ENCODE data around the gene DPEP2NB. TPM values are rescaled to one million over a fixed set of nuclear protein-coding genes. Genes with fewer than 3 reads are reported as not detected.
A peak's percentile ranks its signal among the peaks of the same experiment; 100 is the strongest.

The DPEP2NB gene
- total and polyA plus RNA-seq, 3 donors from 2014 or later, result 2.4 to 4.1 (median 3.2) TPM

DNA sequence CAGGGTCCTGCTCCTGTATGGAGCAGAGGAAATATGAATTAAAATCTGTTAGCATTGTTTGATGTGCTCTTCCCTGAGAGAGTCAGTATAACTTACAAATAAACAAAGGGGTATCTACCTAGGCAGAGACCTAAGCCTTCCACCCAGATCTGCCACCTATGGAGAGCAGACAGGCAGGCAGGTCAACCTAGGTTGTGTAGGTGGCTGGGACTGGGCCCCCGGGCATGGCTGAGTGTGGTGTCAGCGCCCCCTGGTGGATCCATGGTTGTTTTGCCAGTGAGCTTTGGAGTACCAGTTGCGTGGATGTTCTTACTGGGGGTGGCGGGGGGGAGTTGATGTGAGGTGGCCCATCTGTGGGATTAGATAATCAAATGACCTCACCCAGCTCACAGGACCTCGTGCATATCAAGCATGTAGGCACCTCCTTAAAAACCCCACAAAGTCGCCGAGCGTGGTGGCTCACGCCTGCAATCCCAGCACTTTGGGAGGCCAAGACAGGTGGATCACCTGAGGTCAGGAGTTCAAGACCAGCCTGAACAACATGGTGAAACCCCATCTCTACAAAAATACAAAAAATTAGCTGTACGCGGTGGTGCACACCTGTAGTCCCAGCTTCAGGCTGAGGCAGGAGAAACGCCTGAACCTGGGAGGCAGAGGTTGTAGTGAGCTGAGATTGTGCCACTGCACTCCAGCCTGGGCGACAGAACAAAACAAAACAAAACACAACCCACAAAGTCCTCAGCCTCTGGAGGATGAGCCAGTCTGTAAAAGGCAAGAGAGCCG lies 25.0 kb upstream of the DPEP2NB start:
- Histone ChIP-seq H3K27me3 (no peaks in the 10 kb centered on the region), H3K27ac (no peak overlapping the region), H3K9me3 (no peaks in the 10 kb centered on the region), H3K4me3 (no peak overlapping the region), H3K36me3 (ENCODE audit: low read depth, missing control alignments) (no peaks in the 10 kb centered on the region), H3K4me1 (peaks cover 3% of the 10 kb centered on the region)
- TF ChIP-seq, protein P1, sequence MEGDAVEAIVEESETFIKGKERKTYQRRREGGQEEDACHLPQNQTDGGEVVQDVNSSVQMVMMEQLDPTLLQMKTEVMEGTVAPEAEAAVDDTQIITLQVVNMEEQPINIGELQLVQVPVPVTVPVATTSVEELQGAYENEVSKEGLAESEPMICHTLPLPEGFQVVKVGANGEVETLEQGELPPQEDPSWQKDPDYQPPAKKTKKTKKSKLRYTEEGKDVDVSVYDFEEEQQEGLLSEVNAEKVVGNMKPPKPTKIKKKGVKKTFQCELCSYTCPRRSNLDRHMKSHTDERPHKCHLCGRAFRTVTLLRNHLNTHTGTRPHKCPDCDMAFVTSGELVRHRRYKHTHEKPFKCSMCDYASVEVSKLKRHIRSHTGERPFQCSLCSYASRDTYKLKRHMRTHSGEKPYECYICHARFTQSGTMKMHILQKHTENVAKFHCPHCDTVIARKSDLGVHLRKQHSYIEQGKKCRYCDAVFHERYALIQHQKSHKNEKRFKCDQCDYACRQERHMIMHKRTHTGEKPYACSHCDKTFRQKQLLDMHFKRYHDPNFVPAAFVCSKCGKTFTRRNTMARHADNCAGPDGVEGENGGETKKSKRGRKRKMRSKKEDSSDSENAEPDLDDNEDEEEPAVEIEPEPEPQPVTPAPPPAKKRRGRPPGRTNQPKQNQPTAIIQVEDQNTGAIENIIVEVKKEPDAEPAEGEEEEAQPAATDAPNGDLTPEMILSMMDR (IDR thresholded peaks at IDR 0.05), result peak; percentile 83 to 90 (median 90)
- TF ChIP-seq POLR2A (IDR thresholded peaks at IDR 0.05), result no peak
- intact Hi-C loops (cut with DNase I; ENCODE audit: low total_unique reads), result loop anchor here (10.0 kb wide), 1 partner anchor 126 kb away; no protein-coding TSS in a partner anchor
- WGBS, 2 donors, result 74 to 93% methylated on average over 8 to 14 of the region's 14 CpGs
- DNase-seq, result peak; percentile 92

DNA sequence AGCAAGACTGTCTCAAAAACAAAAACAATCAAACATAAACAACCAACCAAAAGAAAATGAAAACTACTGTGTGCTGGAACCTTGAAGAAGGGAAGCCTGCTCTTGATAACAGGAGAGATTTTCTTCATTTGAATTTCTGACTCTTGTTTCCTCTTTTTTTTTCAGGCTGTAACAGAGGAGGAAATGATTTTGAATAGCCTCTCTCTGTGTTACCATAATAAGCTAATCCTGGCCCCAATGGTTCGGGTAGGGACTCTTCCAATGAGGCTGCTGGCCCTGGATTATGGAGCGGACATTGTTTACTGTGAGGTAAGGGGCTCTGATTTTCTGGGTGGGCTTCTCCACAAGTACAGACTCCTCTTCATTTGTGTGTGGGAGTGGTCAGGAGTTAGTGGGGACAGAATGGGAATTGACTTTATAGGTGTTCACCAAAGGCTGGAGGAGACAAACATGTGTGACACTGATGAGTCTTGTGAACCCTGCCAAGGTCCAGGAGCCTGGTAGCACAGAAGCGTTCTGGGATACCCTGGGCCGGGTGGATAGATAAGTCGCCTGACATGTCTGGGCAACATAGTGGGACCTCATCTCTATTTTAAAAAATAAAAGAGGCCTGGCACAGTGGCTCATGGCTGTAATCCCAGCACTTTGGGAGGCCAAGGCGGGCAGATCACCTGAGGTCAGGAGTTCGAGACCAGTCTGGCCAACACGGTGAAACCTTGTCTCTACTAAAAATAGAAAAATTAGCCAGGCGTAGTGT lies 22.3 kb upstream of the DPEP2NB start:
- DNase-seq, result no peak
- TF ChIP-seq POLR2A (IDR thresholded peaks at IDR 0.05), result no peak
- TF ChIP-seq, protein P1 (IDR thresholded peaks at IDR 0.05), result no peak
- no peak overlapping the region for H3K27ac ChIP-seq
- H3K4me3 ChIP-seq, result no peak overlapping the region
- H3K36me3 ChIP-seq (ENCODE audit: low read depth, missing control alignments), result no peaks in the 10 kb centered on the region
- H3K27me3 ChIP-seq, result no peaks in the 10 kb centered on the region
- H3K9me3 ChIP-seq, result no peaks in the 10 kb centered on the region
- intact Hi-C loops (cut with DNase I; ENCODE audit: low total_unique reads), result no loop called here
- H3K4me1 ChIP-seq, result peaks cover 3% of the 10 kb centered on the region
- WGBS, 2 donors, result 87 to 89% methylated on average over 9 of the region's 9 CpGs

GRCh38 chr16:68035227-68035626 lies 19.5 kb upstream of the DPEP2NB start:
- no peak for DNase-seq
- Histone ChIP-seq H3K9me3 (no peaks in the 10 kb centered on the region), H3K4me3 (no peak overlapping the region), H3K36me3 (ENCODE audit: low read depth, missing control alignments) (no peaks in the 10 kb centered on the region), H3K27ac (no peak overlapping the region), H3K4me1 (no peaks in the 10 kb centered on the region), H3K27me3 (no peaks in the 10 kb centered on the region)
- WGBS, 2 donors, result 76 to 92% methylated on average over 2 of the region's 2 CpGs
- intact Hi-C loops (cut with DNase I; ENCODE audit: low total_unique reads), result no loop called here
- TF ChIP-seq, protein P1 (IDR thresholded peaks at IDR 0.05), result no peak
- TF ChIP-seq POLR2A (IDR thresholded peaks at IDR 0.05), result no peak

GRCh38 chr16:68033101-68033500 lies 17.4 kb upstream of the DPEP2NB start:
- DNase-seq, result no peak
- Histone ChIP-seq H3K27me3 (no peaks in the 10 kb centered on the region), H3K4me1 (no peaks in the 10 kb centered on the region), H3K36me3 (ENCODE audit: low read depth, missing control alignments) (no peaks in the 10 kb centered on the region), H3K9me3 (no peaks in the 10 kb centered on the region), H3K4me3 (no peak overlapping the region), H3K27ac (no peak overlapping the region)
- intact Hi-C loops (cut with DNase I; ENCODE audit: low total_unique reads), result no loop called here
- WGBS, 2 donors, result 95 to 99% methylated on average over 2 of the region's 2 CpGs
- TF ChIP-seq, protein P1 (IDR thresholded peaks at IDR 0.05), result no peak
- no peak for TF ChIP-seq POLR2A (IDR thresholded peaks at IDR 0.05)
